Type B pancreatic cell (in vitro differentiated cells): ENCODE data around the gene CRACR2A. TPM values are rescaled to one million over a fixed set of nuclear protein-coding genes. Genes with fewer than 3 reads are reported as not detected.

Experiments used
- DNase-seq: peaks from one replicate; pipeline ENCODE4 v3.0.0; 2021; ENCODE audit warnings: mixed read lengths; ENCODE audit not compliant: unreplicated experiment; ENCODE audit errors: extremely low spot score
- H3K27ac Mint-ChIP-seq: 2 replicates; pipeline ENCODE4 v1.8.0; 2021; ENCODE audit warnings: mild to moderate bottlenecking, mixed read lengths
- H3K27me3 Mint-ChIP-seq: 2 replicates; pipeline ENCODE4 v1.8.0; 2021; ENCODE audit warnings: mixed read lengths
- H3K36me3 Mint-ChIP-seq: 2 replicates; pipeline ENCODE4 v1.8.0; 2021; ENCODE audit warnings: mixed read lengths
- H3K4me1 Mint-ChIP-seq: one replicate; pipeline ENCODE4 v1.8.0; 2021; ENCODE audit warnings: mixed read lengths; ENCODE audit not compliant: unreplicated experiment
- H3K4me3 Mint-ChIP-seq: 2 replicates; pipeline ENCODE4 v1.8.0; 2021; ENCODE audit warnings: mild to moderate bottlenecking, mixed read lengths
- H3K9me3 Mint-ChIP-seq: 2 replicates; pipeline ENCODE4 v1.8.0; 2021; ENCODE audit warnings: mixed read lengths
- CTCF ChIP-seq: fragments of 200-600 bp; sonication (generic); conservative IDR thresholded peaks from 2 replicates; pipeline ENCODE4 v1.5.0; 2021; ENCODE audit warnings: antibody characterized with exemption, mild to moderate bottlenecking
- total RNA-seq: library from RNA; stranded (reverse); gene quantifications from 2 replicates; pipeline ENCODE4 v1.2.1, GENCODE V29; 2021; ENCODE audit warnings: low replicate concordance

The CRACR2A gene
- total RNA-seq, 1 donor from 2014 or later, result 1.9 TPM

GRCh38 chr12:3772380-3772779 is 19.5 kb upstream of the CRACR2A start:
- Mint-ChIP-seq H3K27me3 (peaks cover 11% of the 10 kb centered on the region), H3K4me3 (no peak overlapping the region), H3K27ac (no peak overlapping the region), H3K4me1 (no peaks in the 10 kb centered on the region), H3K36me3 (no peaks in the 10 kb centered on the region), H3K9me3 (peaks cover 5% of the 10 kb centered on the region)
- DNase-seq, result no peak
- no peak for TF ChIP-seq CTCF

GRCh38 chr12:3771853-3772252 is 18.9 kb upstream of the CRACR2A start:
- H3K4me1 Mint-ChIP-seq, result no peaks in the 10 kb centered on the region
- peaks cover 11% of the 10 kb centered on the region for H3K27me3 Mint-ChIP-seq
- no peak for TF ChIP-seq CTCF
- no peaks in the 10 kb centered on the region for H3K36me3 Mint-ChIP-seq
- H3K4me3 Mint-ChIP-seq, result no peak overlapping the region
- no peak for DNase-seq
- H3K9me3 Mint-ChIP-seq, result peaks cover 5% of the 10 kb centered on the region
- H3K27ac Mint-ChIP-seq, result no peak overlapping the region

- TF ChIP-seq CTCF, result no peak
- H3K36me3 Mint-ChIP-seq, result no peaks in the 10 kb centered on the region
- peaks cover 5% of the 10 kb centered on the region for H3K9me3 Mint-ChIP-seq
- DNase-seq, result no peak
- H3K4me1 Mint-ChIP-seq, result no peaks in the 10 kb centered on the region
- H3K27ac Mint-ChIP-seq, result no peak overlapping the region
- H3K4me3 Mint-ChIP-seq, result no peak overlapping the region
- H3K27me3 Mint-ChIP-seq, result peaks cover 15% of the 10 kb centered on the region
Observed at GRCh38 chr12:3770891-3771290, 18.0 kb upstream of the CRACR2A start.

GRCh38 chr12:3768911-3769447 is 16.1 kb upstream of the CRACR2A start:
- no peak for TF ChIP-seq CTCF
- Mint-ChIP-seq H3K9me3 (peaks cover 5% of the 10 kb centered on the region), H3K27ac (peak overlapping the region; percentile 12), H3K4me3 (no peak overlapping the region), H3K27me3 (peaks cover 15% of the 10 kb centered on the region), H3K4me1 (no peaks in the 10 kb centered on the region), H3K36me3 (no peaks in the 10 kb centered on the region)
- no peak for DNase-seq

GRCh38 chr12:3761116-3761735 is 8.3 kb upstream of the CRACR2A start:
- peaks cover 10% of the 10 kb centered on the region for H3K36me3 Mint-ChIP-seq
- no peak overlapping the region for H3K27ac Mint-ChIP-seq
- H3K4me1 Mint-ChIP-seq, result peaks cover 6% of the 10 kb centered on the region
- peaks cover 27% of the 10 kb centered on the region for H3K27me3 Mint-ChIP-seq
- no peak overlapping the region for H3K4me3 Mint-ChIP-seq
- H3K9me3 Mint-ChIP-seq, result no peaks in the 10 kb centered on the region
- DNase-seq, result no peak
- TF ChIP-seq CTCF, result no peak
